HFF-Myc (cell line): ENCODE measurements around the gene RAPGEF1.

Experiments
- DNase-seq: peaks from one replicate; pipeline ENCODE4 v3.0.0-alpha.2; 2011; ENCODE audit warnings: low read depth; ENCODE audit errors: extremely low read depth
- H3K4me3 ChIP-seq: replicated peaks from 2 replicates; pipeline ENCODE4 v1.5.1; 2011; ENCODE audit warnings: low read depth, mild to moderate bottlenecking, control low read depth, low read length
- TF ChIP-seq, protein P1 (sequence below): IDR thresholded peaks from 2 replicates; pipeline ENCODE4 v1.5.1; 2012; ENCODE audit warnings: mild to moderate bottlenecking, low read depth, low read length, control low read depth; ENCODE audit errors: missing control alignments

The RAPGEF1 gene

GRCh38 chr9:131575946-131576853 is 163.7 kb downstream of the RAPGEF1 start:
- DNase-seq: no peak
- TF ChIP-seq, protein P1, sequence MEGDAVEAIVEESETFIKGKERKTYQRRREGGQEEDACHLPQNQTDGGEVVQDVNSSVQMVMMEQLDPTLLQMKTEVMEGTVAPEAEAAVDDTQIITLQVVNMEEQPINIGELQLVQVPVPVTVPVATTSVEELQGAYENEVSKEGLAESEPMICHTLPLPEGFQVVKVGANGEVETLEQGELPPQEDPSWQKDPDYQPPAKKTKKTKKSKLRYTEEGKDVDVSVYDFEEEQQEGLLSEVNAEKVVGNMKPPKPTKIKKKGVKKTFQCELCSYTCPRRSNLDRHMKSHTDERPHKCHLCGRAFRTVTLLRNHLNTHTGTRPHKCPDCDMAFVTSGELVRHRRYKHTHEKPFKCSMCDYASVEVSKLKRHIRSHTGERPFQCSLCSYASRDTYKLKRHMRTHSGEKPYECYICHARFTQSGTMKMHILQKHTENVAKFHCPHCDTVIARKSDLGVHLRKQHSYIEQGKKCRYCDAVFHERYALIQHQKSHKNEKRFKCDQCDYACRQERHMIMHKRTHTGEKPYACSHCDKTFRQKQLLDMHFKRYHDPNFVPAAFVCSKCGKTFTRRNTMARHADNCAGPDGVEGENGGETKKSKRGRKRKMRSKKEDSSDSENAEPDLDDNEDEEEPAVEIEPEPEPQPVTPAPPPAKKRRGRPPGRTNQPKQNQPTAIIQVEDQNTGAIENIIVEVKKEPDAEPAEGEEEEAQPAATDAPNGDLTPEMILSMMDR: no peak
- no peak overlapping the region for H3K4me3 ChIP-seq

GRCh38 chr9:131574730-131575640 is 164.9 kb downstream of the RAPGEF1 start:
- TF ChIP-seq, protein P1: no peak
- no peak for DNase-seq
- H3K4me3 ChIP-seq: no peak overlapping the region

GRCh38 chr9:131567910-131568309 is 172.0 kb downstream of the RAPGEF1 start:
- TF ChIP-seq, protein P1: no peak
- DNase-seq: no peak
- H3K4me3 ChIP-seq: no peak overlapping the region

DNA sequence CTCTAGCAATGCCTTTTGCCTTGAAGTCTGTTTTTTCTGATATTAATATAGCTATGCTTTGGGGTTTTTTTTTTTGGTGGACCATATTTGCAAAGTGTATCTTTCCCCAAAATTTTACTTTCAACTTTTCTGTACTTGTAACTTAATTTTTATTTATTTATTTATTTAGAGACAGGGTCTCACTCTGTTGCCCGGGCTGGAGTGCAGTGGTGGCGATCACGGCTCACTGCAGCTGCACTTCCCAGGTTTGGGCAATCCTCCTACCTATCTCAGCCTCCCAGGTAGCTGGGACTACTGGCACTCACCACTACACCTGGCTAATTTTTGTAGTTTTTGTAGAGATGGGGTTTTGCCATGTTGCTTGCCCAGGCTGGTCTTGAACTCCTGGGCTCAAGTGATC is 173.7 kb downstream of the RAPGEF1 start:
- no peak overlapping the region for H3K4me3 ChIP-seq
- TF ChIP-seq, protein P1: no peak
- DNase-seq: no peak

DNA sequence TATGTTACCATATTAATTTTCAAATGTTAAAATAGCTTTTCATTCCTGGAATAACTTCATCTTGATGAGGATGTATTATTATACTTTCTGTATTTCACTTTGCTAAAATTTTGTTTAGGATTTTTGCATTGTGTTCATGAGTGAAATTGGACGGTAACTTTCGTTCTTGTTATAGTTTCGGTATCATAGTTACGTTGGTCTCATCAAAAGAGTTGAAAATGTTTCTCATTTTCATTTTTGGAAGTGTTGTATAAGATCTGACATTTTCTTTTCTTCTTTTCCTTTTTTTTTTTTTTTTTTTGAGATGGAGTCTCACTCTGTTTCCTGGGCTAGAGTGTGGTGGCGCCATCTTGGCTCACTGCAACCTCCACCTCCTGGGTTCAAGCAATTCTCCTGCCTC is 174.5 kb downstream of the RAPGEF1 start:
- TF ChIP-seq, protein P1: no peak
- no peak for DNase-seq
- H3K4me3 ChIP-seq: no peak overlapping the region

DNA sequence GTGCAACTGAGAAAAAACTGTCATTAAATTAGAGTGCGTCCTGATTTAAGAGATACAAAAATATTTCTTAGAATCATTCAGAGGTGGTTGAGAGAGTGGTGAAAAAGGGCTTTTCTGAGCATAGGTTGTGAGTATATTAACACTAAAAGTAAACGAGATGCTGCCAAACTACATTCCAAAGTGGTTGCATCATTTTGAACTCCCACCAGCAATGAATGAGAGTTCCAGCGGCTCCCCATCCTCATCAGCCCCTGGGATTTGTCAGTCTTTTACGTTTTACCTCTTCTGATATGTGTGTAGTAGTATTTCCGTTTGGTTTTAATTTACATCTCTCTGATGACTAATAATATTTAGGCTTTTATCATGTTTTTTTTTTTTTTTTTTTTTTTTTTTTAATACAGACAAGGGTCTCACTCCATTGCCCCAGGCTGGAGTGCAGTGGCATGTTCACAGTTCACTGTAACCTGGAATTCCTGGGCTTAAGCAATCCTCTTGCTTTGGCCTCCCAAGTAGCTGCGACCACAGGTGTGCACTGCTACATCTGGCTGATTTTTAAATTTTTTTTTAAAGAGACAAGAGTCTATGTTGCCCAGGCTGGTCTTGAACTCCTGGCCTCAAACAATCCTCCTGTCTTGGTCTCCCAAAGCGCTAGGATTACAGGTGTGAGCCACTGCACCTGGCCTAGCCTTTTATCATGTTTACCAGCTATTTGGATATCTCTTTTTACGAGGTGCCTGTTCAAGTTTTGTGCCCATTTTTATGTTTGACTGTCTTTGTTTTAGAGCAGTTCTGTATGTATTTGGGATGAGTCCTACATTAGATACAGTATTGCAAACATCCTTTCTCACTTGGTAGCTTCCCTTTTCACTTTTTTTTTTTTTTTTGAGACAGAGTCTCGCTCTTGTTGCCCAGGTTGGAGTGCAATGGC is 177.6 kb downstream of the RAPGEF1 start:
- no peak overlapping the region for H3K4me3 ChIP-seq
- DNase-seq: no peak
- TF ChIP-seq, protein P1: no peak
